VCaP (cell line): ENCODE measurements around the gene ADCY10.

Source experiments
- H3K27ac ChIP-seq: fragments of 450-650 bp; 2 replicates; pipeline ENCODE4 v1.5.1; 2017
- CTCF ChIP-seq: fragments of 450-650 bp; conservative IDR thresholded peaks from 2 replicates; pipeline ENCODE4 v1.5.1; 2017; ENCODE audit warnings: mild to moderate bottlenecking, moderate library complexity

ADCY10 gene

DNA sequence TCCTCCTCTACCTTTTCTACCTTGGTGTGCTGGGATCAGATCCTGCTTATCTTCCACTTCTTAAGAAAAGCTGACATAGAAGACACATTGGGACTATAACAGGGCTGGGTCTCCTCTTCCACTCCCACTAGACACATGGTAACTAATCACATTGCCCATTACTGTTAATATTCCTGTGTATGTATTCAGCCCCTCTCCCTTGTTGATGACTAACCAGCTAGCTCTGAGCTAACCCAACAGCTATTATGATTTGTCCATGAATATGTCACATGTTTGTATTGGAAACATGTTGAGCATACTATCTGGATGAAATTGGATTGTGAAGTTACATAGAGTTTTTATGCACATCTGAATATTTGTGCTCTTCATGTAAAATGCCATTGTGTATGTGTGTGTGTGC, 139.2 kb downstream of the ADCY10 start:
- TF ChIP-seq CTCF, result no peak
- no peak overlapping the region for H3K27ac ChIP-seq

DNA sequence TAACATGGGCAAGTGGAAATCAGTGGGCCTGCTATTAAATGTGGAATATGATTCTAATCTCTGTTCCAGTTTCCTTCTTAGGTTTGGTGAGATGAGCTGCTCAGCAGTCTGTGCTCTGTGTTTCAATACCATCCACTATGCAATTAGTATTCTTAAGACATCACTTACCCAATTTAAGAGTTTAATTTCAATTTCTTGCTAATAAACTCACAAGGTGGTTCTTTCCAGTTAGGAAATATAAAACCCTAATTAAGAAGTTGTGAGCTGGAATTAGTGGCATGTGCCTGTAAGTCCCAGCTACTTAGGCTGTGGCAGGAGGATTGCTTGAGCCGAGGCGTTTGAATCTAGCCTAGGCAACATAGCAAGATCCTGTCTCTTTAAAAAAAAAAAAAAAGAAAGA, 140.4 kb downstream of the ADCY10 start:
- H3K27ac ChIP-seq, result no peak overlapping the region
- no peak for TF ChIP-seq CTCF

DNA sequence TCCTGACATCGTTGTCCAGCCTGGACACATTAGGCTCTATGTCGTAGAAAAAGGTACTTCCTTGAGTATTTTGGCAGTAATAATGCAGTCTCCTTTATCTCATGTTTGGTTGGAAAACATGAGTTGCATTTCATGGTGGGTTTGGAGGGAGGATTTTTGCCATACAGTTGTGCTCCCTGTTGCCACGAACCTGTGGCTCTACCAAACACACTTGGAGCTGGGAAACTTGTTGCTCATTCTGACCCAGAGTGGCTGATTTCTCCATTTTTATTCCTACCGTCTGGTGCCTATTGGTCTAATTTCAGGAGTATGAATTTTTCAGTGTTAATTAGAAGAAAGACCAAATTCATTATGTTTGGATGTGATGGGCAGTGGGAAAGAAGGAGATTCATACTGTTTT, 141.5 kb downstream of the ADCY10 start:
- H3K27ac ChIP-seq, result no peak overlapping the region
- no peak for TF ChIP-seq CTCF

DNA sequence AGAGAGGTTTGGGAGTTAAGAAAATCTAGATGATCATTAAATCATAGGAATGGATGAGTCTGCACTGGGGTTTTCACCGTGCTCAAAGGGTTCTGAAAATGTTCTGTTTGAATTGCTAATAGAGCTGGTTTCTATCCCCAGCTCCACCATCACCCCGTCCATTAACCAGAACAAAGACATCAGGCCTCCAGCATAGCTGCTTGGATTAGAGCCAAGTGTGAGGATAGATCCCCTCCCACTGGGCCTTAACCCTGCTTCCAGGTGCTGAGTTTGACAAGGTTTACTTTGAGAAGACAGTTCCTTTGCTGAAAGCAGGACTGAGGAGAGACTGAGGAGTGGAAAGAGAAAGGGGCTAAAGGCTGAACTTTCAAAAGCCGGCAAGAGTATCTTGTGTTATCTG, 143.8 kb downstream of the ADCY10 start:
- TF ChIP-seq CTCF, result no peak
- H3K27ac ChIP-seq, result no peak overlapping the region

GRCh38 chr1:167767761-167768160, 146.2 kb downstream of the ADCY10 start:
- H3K27ac ChIP-seq, result no peak overlapping the region
- no peak for TF ChIP-seq CTCF

DNA sequence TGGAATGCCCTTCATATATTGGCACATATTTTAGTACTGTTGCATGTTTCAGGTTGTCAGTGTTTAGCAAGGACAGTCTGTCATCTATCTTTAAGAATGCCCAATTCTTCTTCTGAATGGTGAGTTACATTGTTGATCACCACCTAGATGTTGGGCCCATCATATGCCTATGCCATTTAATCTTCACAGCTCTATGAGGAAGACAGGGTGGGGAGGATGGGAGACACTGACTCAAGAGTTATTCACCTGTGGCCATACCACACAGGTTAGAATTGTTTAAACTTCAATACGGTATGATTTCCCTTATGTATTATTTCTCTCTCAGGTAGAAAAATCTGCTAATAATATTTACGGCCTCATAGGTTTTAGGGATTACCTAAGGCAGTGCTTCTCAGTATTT, 147.4 kb downstream of the ADCY10 start:
- H3K27ac ChIP-seq, result no peak overlapping the region
- TF ChIP-seq CTCF, result no peak

DNA sequence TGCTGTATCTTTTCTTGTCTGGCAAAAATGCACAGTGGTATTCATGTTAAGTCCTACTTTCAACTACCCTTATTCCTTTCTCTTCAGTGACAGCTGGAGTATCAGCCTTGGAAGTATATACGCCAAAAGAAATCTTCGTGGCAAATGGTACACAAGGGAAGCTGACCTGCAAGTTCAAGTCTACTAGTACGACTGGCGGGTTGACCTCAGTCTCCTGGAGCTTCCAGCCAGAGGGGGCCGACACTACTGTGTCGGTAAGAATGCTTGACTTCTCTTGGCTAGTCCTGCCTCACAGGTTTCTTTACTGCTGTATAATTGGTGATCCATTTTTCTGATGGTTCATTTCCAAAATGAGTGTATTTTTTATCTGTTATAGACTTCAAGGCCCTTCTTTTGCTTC, 148.4 kb downstream of the ADCY10 start:
- TF ChIP-seq CTCF, result no peak

More for the DNA sequence above, 148.4 kb downstream of the ADCY10 start:
- no peak overlapping the region for H3K27ac ChIP-seq
